Gastroesophageal sphincter (tissue), 4 donors: ENCODE measurements around the gene SLC48A1. TPM values are rescaled to one million over a fixed set of nuclear protein-coding genes. Genes with fewer than 3 reads are reported as not detected.

ENCODE experiments used
- ATAC-seq: fragments of 150-250 bp; one replicate; pipeline ENCODE4 v1.9.1; 2016; ENCODE audit warnings: mild to moderate bottlenecking, moderate library complexity
- H3K27ac ChIP-seq, 4 donors: fragments of 200-600 bp; sonication (generic) in 3 of 4; 1 replicate in 3 of 4; 2 replicates in 1 of 4; pipeline ENCODE4 v1.5.1; 2016 to 2019
- H3K27me3 ChIP-seq: fragments of 200-600 bp; sonication (generic); one replicate; pipeline ENCODE4 v1.5.1; 2019
- H3K36me3 ChIP-seq, 2 donors: fragments of 200-600 bp; sonication (generic); one replicate each; pipeline ENCODE4 v1.5.1; 2019; ENCODE audit warnings: control low read depth in 1 of 2
- H3K4me1 ChIP-seq, 3 donors: fragments of 200-600 bp; sonication (generic); 1 replicate in 2 of 3; 2 replicates in 1 of 3; pipeline ENCODE4 v1.5.1; 2016 to 2019; ENCODE audit warnings: control low read depth in 2 of 3
- H3K4me3 ChIP-seq, 2 donors: fragments of 200-600 bp; sonication (generic); one replicate each; pipeline ENCODE4 v1.5.1; 2019; ENCODE audit warnings: mild to moderate bottlenecking in 1 of 2, moderate library complexity in 1 of 2
- H3K9me3 ChIP-seq, 3 donors: fragments of 200-600 bp; sonication (generic); one replicate each; pipeline ENCODE4 v1.5.1; 2017 to 2019; ENCODE audit warnings: control low read depth in 2 of 3
- CTCF ChIP-seq, 4 experiments: fragments of 200-600 bp in 2 of 4; fragments of 450-650 bp in 2 of 4; sonication (generic) in 1 of 4; IDR thresholded peaks; one replicate each; pipeline ENCODE4 v1.5.1; 2017 to 2019; ENCODE audit warnings: antibody characterized with exemption in 4 of 4, mild to moderate bottlenecking in 2 of 4, moderate library complexity in 2 of 4
- EP300 ChIP-seq: sonication (generic); formaldehyde crosslinking; IDR thresholded peaks from one replicate; pipeline ENCODE4 v1.6.1; 2017; ENCODE audit warnings: antibody characterized with exemption, mild to moderate bottlenecking
- POLR2A ChIP-seq, 2 donors: fragments of 450-650 bp; IDR thresholded peaks; one replicate each; pipeline ENCODE4 v1.6.1; 2017; ENCODE audit warnings: antibody characterized with exemption in 2 of 2, mild to moderate bottlenecking in 2 of 2, moderate library complexity in 1 of 2
- POLR2AphosphoS5 ChIP-seq: sonication (generic); formaldehyde crosslinking; IDR thresholded peaks from one replicate; pipeline ENCODE4 v1.6.1; 2017; ENCODE audit warnings: antibody characterized with exemption
- WGBS, 2 donors: methylation state at CpG; one replicate each; pipeline ENCODE4 v1.1.5; 2018; ENCODE audit warnings: low coverage in 1 of 2; 5-methylcytosine and 5-hydroxymethylcytosine counted together
- total RNA-seq, 4 donors: library from RNA; depleted of rRNA; stranded (reverse); fragments of >200 nt; gene quantifications; one replicate each; pipeline ENCODE4 v1.1.0, GENCODE V29; 2016

The SLC48A1 gene
- total RNA-seq, 4 donors from 2014 or later: 40.7 to 66.8 (median 53.3) TPM

GRCh38 chr12:47823422-47824086 is 50.5 kb downstream of the SLC48A1 start:
- Histone ChIP-seq H3K4me3 (no peak overlapping the region), H3K27ac (peak overlapping the region; percentile 94 to 99 (median 96)), H3K27me3 (no peaks in the 10 kb centered on the region), H3K9me3 (no peaks in the 10 kb centered on the region), H3K36me3 (no peaks in the 10 kb centered on the region), H3K4me1 (peaks cover 30 to 88% (median 58%) of the 10 kb centered on the region in 3 donors)
- ATAC-seq: no peak
- 84% methylated on average over 4 to 5 of the region's 5 CpGs for WGBS, 2 donors
- peak; percentile 29 for TF ChIP-seq POLR2AphosphoS5
- TF ChIP-seq EP300: no peak

GRCh38 chr12:47824198-47824597 is 51.2 kb downstream of the SLC48A1 start:
- H3K4me3 ChIP-seq: no peak overlapping the region
- TF ChIP-seq POLR2A (IDR thresholded peaks at IDR 0.05) (no peak), CTCF (IDR thresholded peaks at IDR 0.05) (no peak)
- H3K9me3 ChIP-seq: no peaks in the 10 kb centered on the region
- no peaks in the 10 kb centered on the region for H3K27me3 ChIP-seq
- H3K27ac ChIP-seq: peak overlapping the region; percentile 68 to 99 (median 96)
- no peak for ATAC-seq
- WGBS, 2 donors: 60% methylated on average over 2 of the region's 2 CpGs; no CpG with 5 or more reads in 1 of the 2 donors
- H3K36me3 ChIP-seq: no peaks in the 10 kb centered on the region
- peaks cover 33 to 91% (median 65%) of the 10 kb centered on the region in 3 donors for H3K4me1 ChIP-seq

- Histone ChIP-seq H3K4me3 (no peak overlapping the region), H3K27ac (peak overlapping the region; percentile 68 to 99 (median 96)), H3K36me3 (no peaks in the 10 kb centered on the region), H3K4me1 (peaks cover 36 to 96% (median 69%) of the 10 kb centered on the region in 3 donors), H3K9me3 (no peaks in the 10 kb centered on the region), H3K27me3 (no peaks in the 10 kb centered on the region)
- TF ChIP-seq POLR2AphosphoS5: no peak
- TF ChIP-seq CTCF (IDR thresholded peaks at IDR 0.05): no peak
- TF ChIP-seq EP300: no peak
- no peak for TF ChIP-seq POLR2A (IDR thresholded peaks at IDR 0.05)
- ATAC-seq: no peak
- WGBS, 2 donors: 59 to 84% methylated on average over 2 to 3 of the region's 3 CpGs
Observed at GRCh38 chr12:47824635-47825034, 51.6 kb downstream of the SLC48A1 start.

GRCh38 chr12:47825173-47825639 is 52.2 kb downstream of the SLC48A1 start:
- no peaks in the 10 kb centered on the region for H3K36me3 ChIP-seq
- no peaks in the 10 kb centered on the region for H3K9me3 ChIP-seq
- H3K27ac ChIP-seq: peak overlapping the region; percentile 68 to 99 (median 96)
- no peak overlapping the region for H3K4me3 ChIP-seq
- peak; percentile 37 for ATAC-seq
- peaks cover 36 to 100% (median 72%) of the 10 kb centered on the region in 3 donors for H3K4me1 ChIP-seq
- H3K27me3 ChIP-seq: no peaks in the 10 kb centered on the region
- TF ChIP-seq POLR2AphosphoS5 (peak; percentile 71), POLR2A (IDR thresholded peaks at IDR 0.05) (no peak), EP300 (no peak)
- WGBS, 2 donors: 29 to 43% methylated on average over 5 to 6 of the region's 6 CpGs

GRCh38 chr12:47828008-47828975 is 55.3 kb downstream of the SLC48A1 start:
- ATAC-seq: peak; percentile 54
- H3K4me3 ChIP-seq: no peak overlapping the region
- H3K27me3 ChIP-seq: no peaks in the 10 kb centered on the region
- WGBS, 2 donors: 40 to 50% methylated on average over 3 to 11 of the region's 14 CpGs
- peak overlapping the region; percentile 79 to 94 (median 86) for H3K27ac ChIP-seq
- peaks cover 16 to 70% (median 46%) of the 10 kb centered on the region in 3 donors for H3K4me1 ChIP-seq
- TF ChIP-seq CTCF (IDR thresholded peaks at IDR 0.05): no peak
- no peak for TF ChIP-seq POLR2A (IDR thresholded peaks at IDR 0.05)
- no peak for TF ChIP-seq EP300
- no peak for TF ChIP-seq POLR2AphosphoS5
- no peaks in the 10 kb centered on the region for H3K36me3 ChIP-seq
- H3K9me3 ChIP-seq: no peaks in the 10 kb centered on the region
